Urinary bladder (tissue), 4 donors: ENCODE data around the gene RBM12. TPM values are rescaled to one million over a fixed set of nuclear protein-coding genes. Genes with fewer than 3 reads are reported as not detected.

Experiments used
- DNase-seq: peaks from one replicate; pipeline ENCODE4 v3.0.0-alpha.2; 2015; ENCODE audit errors: extremely low spot score
- H3K27ac ChIP-seq: one replicate; pipeline ENCODE4 v1.5.1; 2013; ENCODE audit warnings: low read depth, mild to moderate bottlenecking, moderate library complexity
- H3K36me3 ChIP-seq: one replicate; pipeline ENCODE4 v1.6.1; 2013; ENCODE audit warnings: mild to moderate bottlenecking, moderate library complexity; ENCODE audit not compliant: insufficient read depth
- H3K4me1 ChIP-seq: one replicate; pipeline ENCODE4 v1.6.1; 2013; ENCODE audit warnings: mild to moderate bottlenecking, moderate library complexity; ENCODE audit not compliant: insufficient read depth
- H3K4me3 ChIP-seq: one replicate; pipeline ENCODE4 v1.5.1; 2013; ENCODE audit warnings: low read depth, low read length
- WGBS: extraction: QIAGEN DNeasy Blood & Tissue Kit; methylation state at CpG from one replicate; pipeline ENCODE4 v1.1.7; 2013; 5-methylcytosine and 5-hydroxymethylcytosine counted together
- polyA plus RNA-seq: library from polyadenylated mRNA; stranded (reverse); fragments of 200-250 nt; gene quantifications from one replicate; pipeline ENCODE4 v1.2.3, GENCODE V29; 2013
- total RNA-seq: library from RNA; depleted of rRNA; stranded (reverse); fragments of >200 nt; gene quantifications from one replicate; pipeline ENCODE4 v1.2.3, GENCODE V29; 2014
- donor health status: healthy with polysubstance abuse.
- donor health status: healthy.

The RBM12 gene
- total and polyA plus RNA-seq, 2 donors = 25.5 to 64.8 TPM

DNA sequence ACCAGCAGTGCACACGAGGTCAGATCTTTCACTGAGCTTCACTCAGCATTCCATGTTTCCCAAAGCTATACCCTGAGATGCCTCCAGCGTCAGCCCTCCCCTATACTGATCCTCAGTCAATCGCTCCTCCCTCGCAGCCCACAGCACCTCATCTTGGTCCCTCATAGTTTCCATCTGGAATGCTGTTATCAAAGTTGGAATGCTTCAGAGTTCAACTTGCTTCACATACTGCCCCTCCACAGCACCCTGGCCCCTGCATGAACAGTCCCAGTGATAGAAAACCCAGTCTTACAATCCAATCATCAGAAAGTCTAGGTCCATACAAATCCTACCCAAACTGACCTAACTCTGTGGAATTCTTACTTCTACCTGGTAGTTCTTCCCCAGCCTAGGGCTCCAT is 29.0 kb downstream of the RBM12 start:
- no peak overlapping the region for H3K4me3 ChIP-seq
- no peak overlapping the region for H3K27ac ChIP-seq
- 42% methylated on average over 4 of the region's 4 CpGs for WGBS
- H3K4me1 ChIP-seq = peaks cover 2% of the 10 kb centered on the region
- peaks cover 4% of the 10 kb centered on the region for H3K36me3 ChIP-seq
- no peak for DNase-seq

GRCh38 chr20:35632539-35633115 is 32.1 kb downstream of the RBM12 start:
- peaks cover 7% of the 10 kb centered on the region for H3K36me3 ChIP-seq
- DNase-seq = no peak
- H3K4me3 ChIP-seq = no peak overlapping the region
- H3K27ac ChIP-seq = no peak overlapping the region
- peaks cover 2% of the 10 kb centered on the region for H3K4me1 ChIP-seq
- WGBS = 93% methylated on average over 13 of the region's 13 CpGs

- Histone ChIP-seq H3K4me3 (no peak overlapping the region), H3K36me3 (peaks cover 12% of the 10 kb centered on the region), H3K27ac (no peak overlapping the region), H3K4me1 (no peaks in the 10 kb centered on the region)
- 92% methylated on average over 4 of the region's 4 CpGs for WGBS
- DNase-seq = no peak
These were observed 34.1 kb downstream of the RBM12 start for GRCh38 chr20:35630636-35631035.

- H3K4me1 ChIP-seq = no peaks in the 10 kb centered on the region
- no peak overlapping the region for H3K27ac ChIP-seq
- no peak overlapping the region for H3K4me3 ChIP-seq
- peaks cover 12% of the 10 kb centered on the region for H3K36me3 ChIP-seq
- WGBS = 96% methylated on average over 12 of the region's 12 CpGs
- DNase-seq = no peak
These were observed 35.1 kb downstream of the RBM12 start for GRCh38 chr20:35629427-35630145.

DNA sequence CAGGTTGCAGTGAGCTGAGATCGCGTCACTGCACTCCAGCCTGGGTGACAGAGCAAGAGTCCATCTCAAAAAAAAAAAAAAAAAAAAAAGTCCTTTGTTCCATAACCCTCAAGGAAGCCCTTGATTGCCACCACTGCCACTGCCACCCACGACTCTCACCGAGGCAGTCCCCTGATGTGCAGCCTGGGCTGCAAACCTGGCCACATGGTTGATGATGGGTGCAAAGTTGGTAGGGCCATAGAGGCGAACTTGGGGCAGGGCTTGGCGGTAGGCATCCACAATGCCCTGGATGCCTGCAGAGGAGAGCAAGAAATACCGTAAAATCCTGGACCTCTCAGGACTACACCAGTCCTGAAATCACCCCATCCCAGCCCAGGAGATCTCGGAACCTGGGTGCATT is 37.6 kb downstream of the RBM12 start:
- DNase-seq = no peak
- WGBS = 95% methylated on average over 8 of the region's 8 CpGs
- H3K36me3 ChIP-seq = peaks cover 12% of the 10 kb centered on the region
- no peak overlapping the region for H3K4me3 ChIP-seq
- H3K27ac ChIP-seq = no peak overlapping the region
- no peaks in the 10 kb centered on the region for H3K4me1 ChIP-seq

GRCh38 chr20:35626386-35627001 is 38.2 kb downstream of the RBM12 start:
- Histone ChIP-seq H3K4me1 (no peaks in the 10 kb centered on the region), H3K4me3 (no peak overlapping the region), H3K36me3 (peaks cover 12% of the 10 kb centered on the region), H3K27ac (no peak overlapping the region)
- WGBS = 89% methylated on average over 13 of the region's 13 CpGs
- DNase-seq = no peak

- Histone ChIP-seq H3K27ac (no peak overlapping the region), H3K4me3 (no peak overlapping the region), H3K36me3 (peaks cover 9% of the 10 kb centered on the region), H3K4me1 (no peaks in the 10 kb centered on the region)
- no peak for DNase-seq
- 91% methylated on average over 6 of the region's 6 CpGs for WGBS
These were observed 38.9 kb downstream of the RBM12 start for GRCh38 chr20:35625584-35626385.

GRCh38 chr20:35621560-35621946 is 43.1 kb downstream of the RBM12 start:
- WGBS = 94% methylated on average over 2 of the region's 2 CpGs
- Histone ChIP-seq H3K27ac (no peak overlapping the region), H3K36me3 (peaks cover 3% of the 10 kb centered on the region), H3K4me1 (no peaks in the 10 kb centered on the region), H3K4me3 (no peak overlapping the region)
- no peak for DNase-seq

DNA sequence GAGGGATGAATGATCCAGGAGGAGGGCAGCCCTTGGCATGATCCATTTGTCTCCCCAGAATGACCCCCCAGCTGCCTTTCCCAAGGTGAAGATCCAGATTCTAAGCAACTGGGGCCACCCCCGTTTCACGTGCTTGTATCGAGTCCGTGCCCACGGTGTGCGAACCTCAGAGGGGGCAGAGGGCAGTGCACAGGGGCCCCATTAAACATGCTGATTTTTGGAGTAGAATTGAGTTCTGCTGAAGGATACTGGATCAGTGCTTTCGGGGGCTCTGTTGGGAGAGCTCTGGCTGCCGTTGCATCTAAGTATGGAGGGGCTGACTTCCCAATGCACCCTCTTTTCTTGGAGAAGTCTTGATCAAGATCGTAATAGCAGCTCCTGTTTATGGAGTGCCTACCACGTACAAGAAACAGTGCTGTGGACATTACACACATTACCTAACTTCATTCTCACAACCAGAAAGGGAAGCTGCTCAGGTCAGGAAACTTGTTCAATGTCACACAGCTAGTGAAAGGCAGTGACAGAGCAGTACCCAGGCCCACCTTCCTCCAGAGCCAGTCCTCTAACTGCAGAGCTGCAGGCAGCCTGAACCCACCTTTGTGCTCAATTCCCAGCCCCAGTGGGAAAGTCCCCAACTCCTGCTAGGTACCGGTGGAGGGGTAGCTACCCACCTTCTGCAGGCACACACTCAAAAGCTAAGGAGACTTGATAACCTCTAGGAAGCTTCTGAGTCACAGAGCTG is 43.7 kb downstream of the RBM12 start:
- Histone ChIP-seq H3K36me3 (no peaks in the 10 kb centered on the region), H3K4me3 (no peak overlapping the region), H3K4me1 (no peaks in the 10 kb centered on the region), H3K27ac (no peak overlapping the region)
- DNase-seq = no peak
- WGBS = 91% methylated on average over 11 of the region's 11 CpGs

- DNase-seq = peak; percentile 54
- H3K4me3 ChIP-seq = peak overlapping the region; percentile 45
- H3K36me3 ChIP-seq = no peaks in the 10 kb centered on the region
- 5% methylated on average over 49 of the region's 49 CpGs for WGBS
- no peak overlapping the region for H3K27ac ChIP-seq
- H3K4me1 ChIP-seq = no peaks in the 10 kb centered on the region
These were observed 45.3 kb downstream of the RBM12 start for GRCh38 chr20:35619196-35620095.

DNA sequence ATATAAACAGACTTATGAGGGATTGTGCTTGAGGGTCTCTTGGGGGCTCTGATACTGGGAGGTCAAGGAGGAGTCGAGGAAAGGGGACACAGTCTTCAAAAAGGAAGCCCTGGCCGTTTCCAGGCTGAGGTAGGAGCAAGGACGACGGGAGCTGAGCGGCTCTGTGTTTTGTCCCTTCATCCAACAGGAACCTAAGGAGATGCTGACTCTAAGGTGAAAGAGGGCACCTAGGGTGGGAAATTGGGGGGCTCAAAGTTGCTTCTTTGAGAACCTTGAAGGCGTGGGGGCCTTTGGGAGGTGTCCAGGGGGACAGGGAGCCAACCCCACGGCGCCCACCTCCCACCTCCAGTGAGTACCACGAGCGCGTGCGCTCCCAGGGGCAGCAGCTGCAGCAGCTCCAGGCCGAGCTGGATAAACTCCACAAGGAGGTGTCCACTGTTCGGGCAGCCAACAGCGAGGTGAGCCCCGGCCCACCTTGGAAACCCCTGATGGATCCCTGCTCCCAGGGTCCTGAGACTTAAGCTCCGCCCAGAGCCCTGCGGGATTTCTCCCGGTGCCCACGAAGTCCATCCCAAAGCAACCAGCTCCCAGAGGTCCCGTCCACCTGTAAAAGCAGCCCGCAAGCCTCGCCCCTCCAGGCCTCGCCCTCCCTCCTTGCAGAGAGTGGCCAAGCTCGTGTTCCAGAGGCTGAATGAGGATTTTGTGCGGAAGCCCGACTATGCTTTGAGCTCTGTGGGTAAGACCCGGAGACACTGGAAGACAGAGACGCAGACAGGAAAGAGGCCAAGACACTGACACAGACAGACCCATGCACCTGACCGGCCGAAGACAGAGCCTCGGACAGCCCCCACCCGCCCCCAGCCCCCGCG is 46.2 kb downstream of the RBM12 start:
- no peak for DNase-seq

More for the DNA sequence above, 46.2 kb downstream of the RBM12 start:
- Histone ChIP-seq H3K27ac (no peak overlapping the region), H3K36me3 (no peaks in the 10 kb centered on the region), H3K4me3 (peak overlapping the region; percentile 45), H3K4me1 (no peaks in the 10 kb centered on the region)
- 6% methylated on average over 35 of the region's 35 CpGs for WGBS
